Skeletal muscle cell (primary cell): ENCODE data around the gene DCST1.

Experiments used
- DNase-seq: peaks from one replicate; pipeline ENCODE4 v3.0.0-alpha.2; 2010; ENCODE audit warnings: low read depth
- H3K4me3 ChIP-seq: 2 replicates; pipeline ENCODE4 v1.5.1; 2011; ENCODE audit warnings: low read depth, mild to moderate bottlenecking, control low read depth, low read length, moderate library complexity

Gene DCST1

DNA sequence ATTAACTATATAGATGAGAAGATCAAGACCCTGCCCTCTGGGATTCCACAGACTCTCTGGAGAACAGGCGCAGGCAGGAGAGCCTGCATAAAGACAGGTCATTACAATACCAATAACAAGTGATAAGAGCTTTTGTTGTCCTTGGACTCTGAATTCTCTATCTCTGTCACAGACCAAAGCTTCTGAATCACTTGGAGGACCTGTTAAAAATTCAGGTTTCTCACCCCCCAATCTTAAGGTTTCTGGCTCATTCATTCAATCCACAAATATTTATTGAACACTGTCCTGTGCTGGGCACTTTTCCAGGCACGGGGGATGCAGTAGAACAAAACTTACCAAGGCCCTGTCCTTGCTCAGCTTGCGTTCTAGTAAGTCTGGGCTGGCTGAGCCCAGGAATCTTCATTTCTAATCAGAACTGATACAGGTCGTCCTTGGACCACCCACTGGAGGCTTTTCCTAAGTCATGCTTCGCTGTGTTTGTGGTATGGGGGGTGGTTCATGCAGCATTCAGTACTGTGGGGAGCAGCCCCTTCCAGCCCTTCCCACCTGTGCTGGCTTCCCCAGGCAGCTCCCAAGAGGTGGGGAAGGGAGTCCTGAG, 31.3 kb downstream of the DCST1 start:
- no peak for DNase-seq
- peak overlapping the region; percentile 90 for H3K4me3 ChIP-seq

DNA sequence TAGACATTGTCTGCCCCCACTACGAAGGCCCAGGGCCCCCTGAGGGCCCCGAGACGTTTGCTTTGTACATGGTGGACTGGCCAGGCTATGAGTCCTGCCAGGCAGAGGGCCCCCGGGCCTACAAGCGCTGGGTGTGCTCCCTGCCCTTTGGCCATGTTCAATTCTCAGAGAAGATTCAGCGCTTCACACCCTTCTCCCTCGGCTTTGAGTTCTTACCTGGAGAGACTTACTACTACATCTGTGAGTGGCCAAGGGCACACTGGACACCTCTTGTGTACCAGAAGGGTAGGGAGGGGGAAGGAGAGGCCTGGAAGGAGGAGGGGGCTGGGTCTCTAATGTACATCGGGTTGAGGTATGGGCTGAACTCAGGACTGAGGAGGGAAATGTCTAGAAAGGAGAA, 33.2 kb downstream of the DCST1 start:
- DNase-seq = no peak
- H3K4me3 ChIP-seq = no peak overlapping the region

DNA sequence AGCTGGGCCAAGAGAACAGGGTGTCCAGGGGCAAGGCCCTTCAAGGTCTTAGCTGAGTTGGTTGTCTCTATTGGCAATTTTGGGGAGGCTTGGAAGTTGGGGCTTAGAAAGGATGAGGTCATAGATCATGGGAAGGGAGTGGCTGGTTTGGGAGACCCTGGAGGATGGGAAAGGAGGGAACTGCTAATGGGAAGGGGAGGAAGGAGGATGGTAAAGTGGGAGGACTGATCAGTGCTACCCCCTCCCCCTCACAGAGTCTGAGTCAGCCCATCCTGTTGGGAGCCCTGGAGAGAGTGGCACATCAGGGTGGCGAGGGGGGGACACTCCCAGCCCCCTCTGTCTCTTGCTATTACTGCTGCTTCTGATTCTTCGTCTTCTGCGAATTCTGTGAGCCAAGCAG, 35.0 kb downstream of the DCST1 start:
- DNase-seq = no peak
- no peak overlapping the region for H3K4me3 ChIP-seq

DNA sequence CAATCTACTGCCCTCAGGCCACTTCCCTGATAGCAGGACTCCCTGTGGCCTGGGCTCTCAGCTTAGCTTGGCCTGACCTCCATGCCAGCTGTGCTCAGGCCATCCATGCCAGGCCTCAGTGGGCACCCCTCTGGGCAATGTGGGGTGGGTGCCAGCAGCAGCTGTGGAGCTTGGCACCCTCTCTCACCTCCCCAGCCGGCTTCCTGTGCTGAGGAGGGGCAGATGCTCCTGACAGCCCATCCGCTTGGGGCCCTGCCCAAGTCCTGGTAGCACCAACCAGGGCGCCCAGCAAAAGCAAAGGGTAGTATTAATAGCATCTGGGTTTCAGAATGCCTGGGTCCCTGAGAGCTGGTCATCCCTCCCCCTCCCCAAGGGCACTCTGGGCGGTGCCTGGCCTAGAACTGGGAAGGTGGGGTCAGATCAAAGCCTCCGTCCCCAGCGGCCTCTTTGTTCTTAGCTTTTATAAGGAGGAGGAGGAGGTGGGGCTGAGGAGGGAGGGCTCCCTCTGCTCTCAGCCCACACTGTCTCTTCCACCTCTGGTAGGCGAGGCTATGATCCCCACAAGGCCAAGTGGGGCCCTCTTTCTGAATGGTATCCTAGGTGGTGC, 36.0 kb downstream of the DCST1 start:
- DNase-seq = no peak
- H3K4me3 ChIP-seq = no peak overlapping the region

DNA sequence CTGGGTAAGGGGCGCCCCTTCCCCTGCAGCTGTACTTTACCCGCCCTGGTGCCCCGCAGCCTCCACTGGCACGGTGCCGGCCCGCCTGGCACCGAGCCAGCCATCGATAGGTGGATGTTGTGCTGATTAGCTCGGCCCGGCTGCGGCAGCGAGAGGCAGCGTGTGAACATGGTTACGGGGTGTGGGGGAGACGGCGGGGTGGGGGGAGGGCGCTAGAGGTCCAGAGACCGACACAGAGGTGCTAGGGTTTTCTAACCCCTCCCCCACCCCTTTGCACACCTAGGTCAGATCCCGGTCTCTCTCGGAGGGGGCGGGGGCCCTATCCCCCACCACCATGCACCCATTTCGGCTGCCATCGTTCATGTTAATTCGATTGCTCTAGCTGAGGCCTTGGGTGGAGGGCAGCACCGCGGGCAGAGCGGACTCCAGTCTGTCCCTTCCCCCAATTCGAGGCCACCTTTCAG, 36.6 kb downstream of the DCST1 start:
- peak overlapping the region; percentile 47 for H3K4me3 ChIP-seq
- DNase-seq = no peak

DNA sequence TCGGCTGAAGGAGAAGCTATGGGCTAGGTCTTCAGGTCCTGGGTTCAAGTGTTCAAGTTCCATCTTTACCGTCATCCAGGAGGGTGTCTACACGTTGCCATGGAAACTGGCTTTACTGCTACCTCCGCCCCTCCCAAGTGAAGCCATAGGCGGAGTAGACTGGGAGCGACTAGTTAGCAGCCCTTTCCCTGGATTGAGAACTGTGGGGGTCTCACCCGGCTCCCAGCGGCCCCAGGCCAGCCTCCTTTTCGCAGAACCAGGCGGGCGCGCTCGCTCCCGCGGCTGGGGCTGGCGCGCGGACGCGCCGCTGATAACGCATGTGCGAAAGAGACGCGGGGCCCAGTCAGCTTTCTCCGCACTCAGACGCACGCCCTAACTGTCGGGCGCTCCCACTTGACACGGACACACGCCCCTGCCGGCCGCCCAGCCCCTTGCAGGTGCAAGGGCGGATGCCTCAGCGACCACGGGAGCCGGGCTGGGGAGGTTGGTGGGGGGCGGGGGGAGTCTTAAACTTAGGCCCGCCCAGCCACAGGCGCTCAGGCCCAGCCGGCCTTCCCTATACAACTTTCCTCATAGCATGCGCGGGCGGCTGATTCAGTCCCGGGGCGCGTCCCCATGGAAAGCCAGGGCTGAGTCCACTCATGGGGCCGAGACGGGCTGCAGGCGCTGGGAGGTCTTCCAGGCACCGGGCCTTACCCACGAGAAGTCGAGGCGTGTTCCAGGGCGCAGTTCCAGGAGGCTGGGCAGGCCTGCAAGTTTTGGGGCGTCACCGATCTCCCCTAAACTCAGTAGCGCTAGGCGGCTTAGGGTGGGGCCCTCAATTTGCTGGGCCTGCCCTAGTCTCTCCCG, 37.3 kb downstream of the DCST1 start:
- peak overlapping the region; percentile 47 for H3K4me3 ChIP-seq
- no peak for DNase-seq

DNA sequence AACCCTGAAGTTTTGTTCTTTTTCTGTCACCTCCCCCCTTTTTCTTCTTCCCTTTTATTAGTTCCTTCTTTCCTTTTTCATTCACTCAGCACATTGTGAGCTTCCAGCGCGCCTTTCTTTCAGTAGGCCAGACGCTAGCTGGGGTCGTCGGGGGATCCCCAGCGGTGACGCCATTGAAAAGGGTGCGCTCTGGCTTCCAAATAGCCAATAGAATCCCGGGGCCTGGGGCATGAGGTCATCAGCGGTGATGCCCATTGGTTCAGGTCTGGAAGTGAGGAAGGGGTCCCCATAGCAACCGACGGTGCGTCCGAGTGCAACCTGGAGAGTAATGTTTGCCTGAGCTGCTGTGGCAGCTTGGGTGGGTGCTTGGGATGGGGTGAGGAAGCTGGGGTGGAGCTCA, 38.1 kb downstream of the DCST1 start:
- DNase-seq = no peak
- no peak overlapping the region for H3K4me3 ChIP-seq

DNA sequence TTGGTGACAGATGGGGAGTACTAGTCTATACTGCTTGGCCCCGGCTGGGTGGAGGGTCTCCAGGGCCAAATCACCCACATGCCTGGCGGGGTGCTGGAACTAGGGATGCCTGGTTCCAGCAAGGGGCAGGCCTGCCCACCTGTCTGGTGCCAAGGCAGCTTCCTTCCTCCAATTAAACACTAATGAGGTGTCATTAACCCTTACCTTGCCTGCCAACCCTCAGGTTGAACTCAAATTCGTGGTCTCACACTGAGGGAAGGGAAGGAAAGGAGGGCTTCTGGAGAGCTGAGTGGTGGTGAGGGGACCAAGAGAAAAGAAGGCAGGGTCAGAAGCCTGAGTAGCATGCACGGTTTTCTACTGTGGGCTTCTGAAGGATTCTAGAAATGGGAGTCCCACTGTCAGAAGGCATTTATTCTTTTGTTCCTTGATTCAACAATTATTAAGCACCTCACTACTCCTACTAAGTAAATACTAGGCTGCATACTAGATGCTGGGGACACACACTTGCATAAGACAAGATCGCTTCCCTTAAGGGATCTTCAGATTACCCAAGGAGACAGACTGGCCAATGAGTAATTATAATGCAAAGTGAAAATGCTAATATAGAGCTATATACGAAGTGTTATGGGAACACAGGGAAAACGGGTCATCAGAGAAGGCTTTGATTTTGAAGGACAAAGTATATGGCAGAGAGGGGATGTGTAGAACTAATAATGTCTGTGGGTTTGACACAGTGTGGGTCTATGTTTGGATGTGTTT, 39.1 kb downstream of the DCST1 start:
- H3K4me3 ChIP-seq = no peak overlapping the region
- no peak for DNase-seq

DNA sequence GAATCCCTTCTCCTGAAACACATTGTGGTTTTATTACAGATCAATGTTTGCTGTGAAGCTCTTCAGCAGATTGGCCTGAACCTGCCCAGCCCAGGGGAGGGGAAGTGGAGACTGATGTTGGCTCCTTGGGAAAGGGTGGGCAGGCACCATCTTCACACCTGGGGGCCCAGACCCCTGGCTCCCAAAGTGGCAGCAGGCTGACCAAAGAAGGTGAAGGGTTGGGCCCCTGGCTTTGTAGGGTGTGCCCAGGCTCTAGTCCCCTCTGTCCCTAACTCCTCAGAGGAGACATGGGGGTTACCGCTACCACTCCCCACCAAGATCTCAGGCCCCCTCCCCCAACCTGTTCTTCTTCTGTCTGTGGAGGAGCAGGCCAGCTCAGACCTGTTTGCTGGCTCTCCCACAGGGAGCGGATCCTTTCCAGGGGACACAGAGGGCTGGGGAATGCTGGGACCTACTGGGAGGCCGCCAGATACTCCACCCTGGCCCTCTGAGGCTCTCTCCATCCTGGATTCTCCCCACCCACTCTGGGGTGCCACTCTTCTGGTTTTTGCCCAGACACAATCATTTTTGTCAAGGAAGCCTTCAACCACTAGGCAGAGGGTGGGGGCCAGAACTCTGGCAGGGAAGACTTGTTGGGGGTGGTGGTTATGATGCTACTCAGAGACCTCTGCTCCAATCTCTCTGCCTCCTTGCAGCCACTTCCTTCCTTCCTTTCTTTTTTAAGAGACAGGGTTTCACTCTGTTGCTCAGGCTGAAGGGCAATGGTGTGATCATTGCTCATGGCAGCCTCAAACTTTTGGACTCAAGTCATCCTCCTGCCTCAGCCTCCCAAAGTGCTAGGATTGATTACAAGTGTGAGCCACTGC, 40.0 kb downstream of the DCST1 start:
- H3K4me3 ChIP-seq = no peak overlapping the region
- no peak for DNase-seq

DNA sequence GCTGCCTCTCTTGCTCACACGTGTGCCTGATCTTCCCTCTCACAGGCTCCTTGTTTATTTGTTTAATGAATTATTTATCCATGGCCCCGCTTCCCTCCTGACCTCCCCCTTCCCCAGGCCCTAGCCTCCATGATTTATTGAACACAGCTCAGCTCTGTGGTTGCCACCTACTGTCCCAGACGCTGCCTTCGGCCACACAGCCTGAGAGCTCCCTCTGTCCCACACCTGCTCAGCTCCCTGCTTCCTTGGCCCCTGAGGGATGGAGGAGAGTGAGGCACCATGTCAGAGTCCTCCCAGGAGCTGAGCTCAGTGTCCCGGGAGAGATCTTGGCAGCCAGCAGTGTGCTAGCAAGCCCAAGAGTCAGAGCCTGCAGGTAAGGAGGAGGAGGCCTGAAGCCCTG, 41.9 kb downstream of the DCST1 start:
- H3K4me3 ChIP-seq = no peak overlapping the region
- DNase-seq = no peak

DNA sequence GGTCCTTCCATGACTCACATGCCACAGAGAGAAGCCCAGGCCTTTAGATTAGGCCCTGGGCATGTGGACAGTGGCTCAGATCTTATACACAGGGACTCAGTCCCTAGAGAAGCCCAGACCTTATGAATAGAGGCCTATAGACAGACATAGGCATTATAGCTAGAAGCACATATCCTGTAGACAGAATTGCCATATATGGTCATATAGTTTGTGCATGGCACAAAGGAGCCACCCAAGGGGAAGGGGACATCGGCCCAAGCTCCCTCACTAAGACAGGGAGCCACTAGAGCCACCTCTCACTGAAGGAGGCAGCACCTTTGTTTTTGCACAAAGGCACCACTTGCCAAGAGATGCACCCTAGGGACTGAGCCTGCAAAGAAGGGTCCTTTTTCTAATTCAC, 42.7 kb downstream of the DCST1 start:
- no peak for DNase-seq
- no peak overlapping the region for H3K4me3 ChIP-seq

DNA sequence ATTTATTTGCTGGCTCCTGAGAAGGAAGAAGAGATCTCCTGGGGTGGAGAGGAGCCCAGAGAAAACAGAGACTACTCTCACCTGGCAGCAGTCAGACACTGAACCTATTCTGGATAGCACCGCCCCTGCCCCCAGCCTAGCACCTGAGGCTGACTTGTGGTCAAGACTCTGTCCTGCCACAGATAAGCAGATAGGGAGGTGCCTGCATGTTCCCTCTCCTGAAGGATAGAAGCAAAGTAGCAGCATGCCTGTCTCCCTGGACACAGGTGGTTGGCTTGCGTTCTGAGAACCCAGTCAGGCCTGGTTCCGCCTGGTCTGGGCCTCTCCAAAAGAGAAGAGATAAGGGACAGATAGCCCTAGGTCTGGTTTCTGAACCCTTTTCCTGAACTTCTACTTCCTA, 43.7 kb downstream of the DCST1 start:
- H3K4me3 ChIP-seq = no peak overlapping the region
- no peak for DNase-seq

DNA sequence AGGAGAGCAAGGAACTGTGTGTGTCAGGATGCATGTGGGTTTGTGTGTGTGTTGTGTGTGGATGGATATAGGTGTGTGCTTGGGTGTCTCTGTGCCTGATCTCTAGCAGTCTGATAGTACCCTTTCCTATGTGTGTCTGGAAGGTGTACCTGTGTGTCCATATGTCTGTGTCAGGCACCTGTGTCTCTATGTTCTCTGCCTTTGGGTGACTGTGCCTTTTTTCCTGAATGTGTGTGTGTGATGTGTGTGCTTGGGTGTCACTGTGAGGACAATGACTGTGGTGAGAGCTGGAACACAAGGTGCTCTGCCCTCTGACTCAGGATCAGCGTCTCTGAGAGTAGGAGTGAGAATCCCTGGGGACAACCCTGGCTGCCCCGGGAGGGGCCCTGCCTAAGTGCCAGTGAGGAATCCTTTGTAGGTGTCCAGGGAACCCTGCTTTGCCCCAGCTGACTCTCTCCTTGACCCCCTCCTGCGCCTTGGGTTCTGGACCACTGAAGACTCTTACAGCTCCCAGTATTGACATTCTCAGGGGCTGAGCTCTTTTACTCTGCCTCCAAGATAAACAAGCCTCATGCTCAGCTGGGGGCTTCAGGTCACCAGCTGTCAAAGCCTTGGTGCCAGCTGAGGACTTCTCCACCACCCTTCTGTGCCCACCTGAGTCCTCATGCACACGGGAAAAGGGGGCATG, 44.3 kb downstream of the DCST1 start:
- peak overlapping the region; percentile 29 for H3K4me3 ChIP-seq
- no peak for DNase-seq

DNA sequence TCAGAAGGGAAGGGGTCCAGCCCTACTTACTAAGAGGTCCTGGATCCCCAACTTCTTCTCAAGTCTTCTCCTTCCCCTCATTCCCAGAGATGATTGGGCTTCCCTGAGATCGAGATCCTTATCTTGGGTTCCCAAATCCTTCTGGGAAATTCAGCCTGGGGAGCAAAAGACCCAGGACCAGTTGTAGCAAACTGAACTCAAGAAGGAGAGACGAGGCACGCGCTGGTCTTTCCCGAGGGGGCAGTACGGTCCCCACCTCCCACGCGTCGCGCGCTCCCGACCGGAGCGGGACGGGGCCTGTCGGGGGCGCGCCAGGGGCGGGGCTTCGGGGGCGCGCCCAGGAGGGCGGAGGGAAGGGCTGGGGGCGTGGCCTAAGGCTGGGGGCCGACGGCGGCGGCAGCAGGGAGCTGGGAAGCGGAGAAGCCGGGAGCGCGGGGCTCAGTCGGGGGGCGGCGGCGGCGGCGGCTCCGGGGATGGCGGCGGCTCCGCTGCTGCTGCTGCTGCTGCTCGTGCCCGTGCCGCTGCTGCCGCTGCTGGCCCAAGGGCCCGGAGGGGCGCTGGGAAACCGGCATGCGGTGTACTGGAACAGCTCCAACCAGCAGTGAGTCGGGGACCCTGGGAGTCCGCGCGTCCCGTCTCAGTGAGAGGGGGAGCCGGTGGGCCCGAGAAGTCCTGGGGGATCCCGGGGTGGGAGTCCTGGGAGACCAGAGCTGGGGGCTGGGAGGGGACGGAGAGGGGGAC, 45.0 kb downstream of the DCST1 start, which contains the start of gene EFNA3:
TSS of gene EFNA3 (plus strand) at position 369 of the 741 bp plus-strand sequence. CDS start at position 474, 105 bp downstream.
- DNase-seq = no peak
- peak within 1 kb of the TSS; percentile 41 for H3K4me3 ChIP-seq

DNA sequence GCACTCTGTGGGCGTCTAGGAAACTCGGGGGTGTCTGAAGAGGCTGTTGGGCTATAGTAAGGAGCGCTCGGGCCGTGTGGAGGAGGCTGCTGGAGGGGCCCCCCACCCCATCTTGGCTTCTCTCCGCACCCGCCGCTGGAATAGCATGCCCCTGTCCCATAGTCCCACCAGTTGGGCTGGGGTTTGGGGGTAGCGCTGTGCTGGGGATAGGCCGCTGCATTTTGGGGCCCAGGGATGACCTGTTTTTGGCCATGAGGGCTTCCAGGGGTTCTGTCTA, 45.5 kb downstream of the DCST1 start:
- no peak for DNase-seq
- peak overlapping the region; percentile 41 for H3K4me3 ChIP-seq

DNA sequence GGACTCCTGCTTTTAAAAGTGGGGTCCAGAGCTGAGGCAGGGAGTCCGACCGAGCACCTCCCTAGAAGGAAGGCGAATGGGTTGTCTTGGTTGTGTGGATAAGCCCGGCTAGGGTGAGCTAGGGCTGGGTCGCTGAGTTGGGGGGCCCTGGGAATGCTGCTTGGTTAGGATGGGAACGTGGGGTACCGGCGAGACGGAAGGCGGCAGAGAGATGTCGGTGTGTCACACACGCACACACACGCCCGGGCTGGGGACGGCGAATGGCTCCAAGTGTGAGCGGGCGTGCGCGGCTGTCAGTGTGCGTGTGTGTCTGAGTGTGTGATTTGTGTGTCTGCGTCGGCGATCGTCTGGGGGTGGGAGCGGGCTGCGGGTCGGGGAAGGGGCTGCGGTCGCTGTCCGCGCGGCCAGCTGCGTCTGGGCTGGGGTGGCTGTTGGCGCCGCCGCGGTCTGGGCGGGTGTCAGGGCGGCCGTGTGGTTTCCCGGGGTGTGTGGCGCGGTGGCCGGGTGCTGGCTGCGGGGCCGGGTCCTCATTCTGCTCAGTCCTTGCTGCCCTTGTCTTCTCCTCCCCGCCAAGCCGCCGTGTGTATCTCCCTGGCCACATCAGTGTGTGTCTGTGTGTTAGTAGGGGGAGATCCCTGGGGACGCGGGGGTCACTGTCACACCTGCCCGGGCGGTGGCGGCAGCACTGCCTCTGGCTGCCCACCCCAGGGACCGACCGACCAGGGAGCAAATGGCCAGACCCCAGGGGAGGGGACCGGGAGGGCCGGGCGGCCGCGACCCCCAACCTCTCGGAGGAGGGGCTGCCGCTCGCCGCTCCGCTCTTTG, 46.1 kb downstream of the DCST1 start:
- DNase-seq = no peak
- peak overlapping the region; percentile 41 for H3K4me3 ChIP-seq
